HepG2 (cell line): ENCODE results near the gene SHLD1. TPM values are rescaled to one million over a fixed set of nuclear protein-coding genes. Genes with fewer than 3 reads are reported as not detected.

Source experiments
- ATAC-seq: fragments of 200-7000 bp; cut with Tn5 transposase; 3 replicates; pipeline ENCODE4 v1.9.1; 2020; ENCODE audit warnings: mild to moderate bottlenecking, moderate library complexity
- BruUV-seq: library from RNA; stranded (reverse); fragments of 400-500 nt; replicated peaks from 2 replicates; lab custom pipeline; 2021; lab: Mats Ljungman, UMichigan
- CTCF ChIA-PET: fragments of 300-600 bp; formaldehyde crosslinking; extraction: SDS; loops from one replicate; lab custom pipeline; 2021; ENCODE audit warnings: low total read pairs, inconsistent platforms, low intra/inter-chr PET ratio; lab: Yijun Ruan, JAX
- POLR2A ChIA-PET: fragments of 350-600 bp; sonication (Branson Sonifier 250); formaldehyde crosslinking; loops from one replicate; lab custom pipeline; 2020; ENCODE audit warnings: antibody characterized with exemption, inconsistent platforms; lab: Yijun Ruan, JAX
- DNase-seq: peaks from one replicate; pipeline ENCODE4 v3.0.0-alpha.2; 2015; ENCODE audit warnings: low spot score
- FAIRE-seq: peaks from 3 replicates; lab custom pipeline; 2011; peaks lifted over from hg19 to GRCh38; lab: Jason Lieb, UNC
- H2AFZ ChIP-seq: one replicate; pipeline ENCODE4 v1.6.1; 2011; ENCODE audit warnings: low read length, inconsistent platforms
- H3K27ac ChIP-seq: fragments of 300-600 bp; 3 replicates; pipeline ENCODE4 v1.8.0; 2011; ENCODE audit warnings: mixed run types, mild to moderate bottlenecking, mixed read lengths, low read length, inconsistent platforms; ENCODE audit not compliant: insufficient read depth; ENCODE audit errors: extremely low read length
- H3K27me3 ChIP-seq, 2 experiments: fragments of 200-600 bp in 1 of 2; 2 replicates in 1 of 2; 3 replicates in 1 of 2; pipeline versions ENCODE4 v1.6.0 to v1.8.0; 2011; ENCODE audit warnings: low read length in 2 of 2, mild to moderate bottlenecking in 2 of 2, moderate library complexity in 2 of 2, inconsistent platforms in 1 of 2; ENCODE audit not compliant: insufficient read depth in 2 of 2, control insufficient read depth in 1 of 2
- H3K36me3 ChIP-seq, 2 experiments: fragments of 200-600 bp in 1 of 2; replicated peaks in 1 of 2; 2 replicates in 1 of 2; 3 replicates in 1 of 2; pipeline versions ENCODE4 v1.5.1 to v1.8.0; 2011; ENCODE audit warnings: low read length in 2 of 2, inconsistent platforms in 1 of 2; ENCODE audit not compliant: insufficient read depth in 2 of 2, control insufficient read depth in 1 of 2
- H3K4me1 ChIP-seq: 2 replicates; pipeline ENCODE4 v1.5.1; 2012; ENCODE audit warnings: low read length, inconsistent platforms; ENCODE audit not compliant: insufficient read depth
- H3K4me2 ChIP-seq: 2 replicates; pipeline ENCODE4 v1.6.0; 2011; ENCODE audit warnings: low read depth, low read length, inconsistent platforms
- H3K4me3 ChIP-seq, 3 experiments: fragments of 200-600 bp in 1 of 3; sonication (generic), shearing (Covaris generic) in 1 of 3; replicated peaks in 1 of 3; 2 replicates each; pipeline ENCODE4 v1.5.1; 2011 to 2016; ENCODE audit warnings: low read length in 3 of 3, inconsistent platforms in 2 of 3, low read depth in 2 of 3, mild to moderate bottlenecking in 2 of 3, control low read depth in 1 of 3, mixed read lengths in 1 of 3; ENCODE audit not compliant: insufficient read depth in 1 of 3
- H3K79me2 ChIP-seq: one replicate; pipeline ENCODE4 v1.6.1; 2011; ENCODE audit warnings: low read length, inconsistent platforms; ENCODE audit not compliant: insufficient read depth
- H3K9ac ChIP-seq: 2 replicates; pipeline ENCODE4 v1.6.0; 2011; ENCODE audit warnings: mild to moderate bottlenecking, low read depth, low read length, inconsistent platforms; ENCODE audit not compliant: insufficient read depth
- H3K9me3 ChIP-seq: 2 replicates; pipeline ENCODE4 v1.5.1; 2012; ENCODE audit warnings: mild to moderate bottlenecking, low read length
- H4K20me1 ChIP-seq: 2 replicates; pipeline ENCODE4 v1.6.0; 2011; ENCODE audit warnings: inconsistent platforms, mild to moderate bottlenecking, low read length, moderate library complexity; ENCODE audit not compliant: insufficient read depth
- CEBPB ChIP-seq: IDR thresholded peaks from 2 replicates; pipeline ENCODE4 v1.6.1; 2011; ENCODE audit warnings: low read depth, low read length, improper control_type of control experiment, borderline replicate concordance
- ESRRA ChIP-seq: sonication (generic); formaldehyde crosslinking; IDR thresholded peaks from 2 replicates; pipeline ENCODE4 v1.5.1; 2020; ENCODE audit warnings: mild to moderate bottlenecking, low read depth, missing genetic modification reagents
- FOXP4 ChIP-seq: sonication (generic); formaldehyde crosslinking; IDR thresholded peaks from 2 replicates; pipeline ENCODE4 v1.4.0; 2020; ENCODE audit warnings: missing genetic modification reagents
- KLF13 ChIP-seq: sonication (generic); formaldehyde crosslinking; IDR thresholded peaks from 2 replicates; pipeline ENCODE4 v1.4.0; 2020; ENCODE audit warnings: mild to moderate bottlenecking, missing genetic modification reagents
- POGZ ChIP-seq: sonication (generic); formaldehyde crosslinking; IDR thresholded peaks from 2 replicates; pipeline ENCODE4 v1.4.0; 2020; ENCODE audit warnings: mild to moderate bottlenecking, missing genetic modification reagents
- POLR2AphosphoS2 ChIP-seq: IDR thresholded peaks from 2 replicates; pipeline ENCODE4 v1.6.1; 2011; ENCODE audit warnings: low read depth, low read length, improper control_type of control experiment
- RARA ChIP-seq: IDR thresholded peaks from 2 replicates; pipeline ENCODE4 v1.6.1; 2016; ENCODE audit warnings: missing genetic modification reagents, missing compliant biosample characterization
- SIN3B ChIP-seq: fragments of 150-350 bp; IDR thresholded peaks from 2 replicates; pipeline ENCODE4 v1.6.1; 2014; ENCODE audit warnings: low read length
- SNAPC5 ChIP-seq: sonication (generic); formaldehyde crosslinking; IDR thresholded peaks from 2 replicates; pipeline ENCODE4 v1.8.1; 2023; ENCODE audit warnings: mild to moderate bottlenecking, missing genetic modification reagents, borderline replicate concordance
- TBX3 ChIP-seq: fragments of 450-650 bp; IDR thresholded peaks from 2 replicates; pipeline ENCODE4 v1.6.1; 2017; ENCODE audit warnings: antibody characterized with exemption, mild to moderate bottlenecking, inconsistent platforms, borderline replicate concordance
- TFDP1 ChIP-seq: IDR thresholded peaks from 2 replicates; pipeline ENCODE4 v1.6.1; 2016; ENCODE audit warnings: missing compliant biosample characterization, missing genetic modification reagents, borderline replicate concordance
- THRA ChIP-seq: sonication (generic); formaldehyde crosslinking; IDR thresholded peaks from 2 replicates; pipeline ENCODE4 v1.4.0; 2020; ENCODE audit warnings: missing genetic modification reagents, borderline replicate concordance
- ZNF260 ChIP-seq: sonication (generic); formaldehyde crosslinking; IDR thresholded peaks from 2 replicates; pipeline ENCODE4 v1.4.0; 2020; ENCODE audit warnings: missing genetic modification reagents, low read depth, mild to moderate bottlenecking, borderline replicate concordance
- ZNF616 ChIP-seq: sonication (generic); formaldehyde crosslinking; IDR thresholded peaks from 2 replicates; pipeline ENCODE4 v1.5.0; 2020; ENCODE audit warnings: low read depth, mild to moderate bottlenecking, missing genetic modification reagents
- ZNF776 ChIP-seq: sonication (generic); formaldehyde crosslinking; IDR thresholded peaks from 2 replicates; pipeline ENCODE4 v1.4.0; 2020; ENCODE audit warnings: mild to moderate bottlenecking, missing genetic modification reagents
- WGBS: methylation state at CpG from one replicate; pipeline ENCODE4 v1.1.6; 2017; ENCODE audit warnings: low lambda C conversion rate; 5-methylcytosine and 5-hydroxymethylcytosine counted together
- in situ Hi-C: cut with HindIII; loops from 2 replicates; pipeline ENCODE4 v1.10.0; 2017; ENCODE audit warnings: low pct_unique_long_range_greater_than_20kb; ENCODE audit not compliant: extremely low pct_ligation_motif_present
- intact Hi-C: fragments of 100-400 bp; cut with micrococcal nuclease; formaldehyde crosslinking; loops from one replicate; pipeline ENCODE4 v1.10.0; 2022; ENCODE audit not compliant: unreplicated experiment
- polyA plus RNA-seq, 8 experiments: library from polyadenylated mRNA; depleted of rRNA in 3 of 8; stranded (reverse) in 7 of 8; unstranded in 1 of 8; fragments of >200 nt; fragmentation: Illumina TruSeq in 4 of 8; extraction: Trizol in 4 of 8; gene quantifications; 2 replicates each; pipeline versions ENCODE4 v1.2.1 to v1.2.3, GENCODE V29; 2011 to 2016; ENCODE audit warnings: low read depth in 4 of 8, missing spikeins in 1 of 8, mixed read lengths in 1 of 8; ENCODE audit not compliant: insufficient read depth in 1 of 8
- total RNA-seq, 5 experiments: library from RNA; depleted of rRNA; stranded (reverse); fragments of >200 nt; fragmentation: Illumina TruSeq; extraction: Trizol; gene quantifications; 2 replicates each; pipeline ENCODE4 v1.2.3, GENCODE V29; 2016; ENCODE audit warnings: low read depth in 1 of 5
- TF ChIP-seq, protein P1 (sequence below): sonication (generic); formaldehyde crosslinking; IDR thresholded peaks from 2 replicates; pipeline ENCODE4 v1.4.0; 2020; ENCODE audit warnings: missing genetic modification reagents, borderline replicate concordance

Gene SHLD1
- total and polyA plus RNA-seq, 2 of the 13 experiments (the other 11 are each of a cell fraction or from before 2014, with no cell fraction given) = 8.9 to 10.0 TPM

GRCh38 chr20:5702339-5702738 lies 47.9 kb upstream of the SHLD1 start (continued):
- 0 out of 2 replicates have a peak, but pooled peaks have one; percentile 37 for TF ChIP-seq FOXP4
- peak; percentile 27; the same call in 1 of the 2 replicates for TF ChIP-seq RARA (CRISPR knock-in tag)

DNA sequence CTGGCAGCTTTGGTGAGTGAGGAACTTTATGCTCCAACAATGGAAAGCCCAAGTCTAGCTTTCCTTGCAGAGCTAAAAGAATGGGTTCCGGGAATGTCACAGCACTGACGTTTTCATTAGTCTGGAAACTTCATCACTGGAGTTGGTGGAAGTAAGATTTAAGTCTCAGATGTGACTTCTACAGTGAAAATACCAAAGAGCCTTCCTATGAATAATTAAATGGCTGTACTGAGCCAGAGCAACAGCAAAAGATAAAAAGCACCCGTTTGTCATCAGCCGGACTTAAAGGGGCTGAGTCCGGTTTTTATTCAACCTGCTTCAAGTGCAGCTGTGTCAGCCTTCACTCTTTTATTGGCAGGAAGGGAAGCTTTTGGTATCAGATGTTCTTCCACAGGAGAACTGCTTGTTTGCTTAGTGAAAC lies 46.5 kb upstream of the SHLD1 start:
- ChIA-PET POLR2A (interaction anchor here (1.5 kb wide), 1 partner anchor 47 kb away, joined by 4 read pairs; the partner anchor contains the start of gene SHLD1), CTCF (no interaction called here)
- in situ Hi-C loops = no loop called here
- Histone ChIP-seq H3K4me1 (peaks cover 29% of the 10 kb centered on the region), H4K20me1 (no peaks in the 10 kb centered on the region), H3K9me3 (no peaks in the 10 kb centered on the region), H3K27me3 (no peaks in the 10 kb centered on the region), H3K36me3 (no peaks in the 10 kb centered on the region), H3K4me3 (no peak overlapping the region), H3K4me2 (peak overlapping the region; percentile 44), H3K9ac (no peak overlapping the region), H2AFZ (peak overlapping the region; percentile 55), H3K27ac (no peak overlapping the region), H3K79me2 (no peaks in the 10 kb centered on the region)
- FAIRE-seq (no peak), DNase-seq (no peak), ATAC-seq (no peak; the same call in 2 of the 3 replicates)
- 11% methylated on average over 5 of the region's 5 CpGs for WGBS
- no TSS peak for BruUV-seq
- intact Hi-C loops = no loop called here
- no peak for TF ChIP-seq ESRRA (CRISPR knock-in tag)
- no peak for TF ChIP-seq POGZ (CRISPR knock-in tag)
- no peak for TF ChIP-seq POLR2AphosphoS2
- no peak for TF ChIP-seq ZNF776 (CRISPR knock-in tag)
- no peak for TF ChIP-seq ZNF260 (CRISPR knock-in tag)
- TF ChIP-seq, protein P1, sequence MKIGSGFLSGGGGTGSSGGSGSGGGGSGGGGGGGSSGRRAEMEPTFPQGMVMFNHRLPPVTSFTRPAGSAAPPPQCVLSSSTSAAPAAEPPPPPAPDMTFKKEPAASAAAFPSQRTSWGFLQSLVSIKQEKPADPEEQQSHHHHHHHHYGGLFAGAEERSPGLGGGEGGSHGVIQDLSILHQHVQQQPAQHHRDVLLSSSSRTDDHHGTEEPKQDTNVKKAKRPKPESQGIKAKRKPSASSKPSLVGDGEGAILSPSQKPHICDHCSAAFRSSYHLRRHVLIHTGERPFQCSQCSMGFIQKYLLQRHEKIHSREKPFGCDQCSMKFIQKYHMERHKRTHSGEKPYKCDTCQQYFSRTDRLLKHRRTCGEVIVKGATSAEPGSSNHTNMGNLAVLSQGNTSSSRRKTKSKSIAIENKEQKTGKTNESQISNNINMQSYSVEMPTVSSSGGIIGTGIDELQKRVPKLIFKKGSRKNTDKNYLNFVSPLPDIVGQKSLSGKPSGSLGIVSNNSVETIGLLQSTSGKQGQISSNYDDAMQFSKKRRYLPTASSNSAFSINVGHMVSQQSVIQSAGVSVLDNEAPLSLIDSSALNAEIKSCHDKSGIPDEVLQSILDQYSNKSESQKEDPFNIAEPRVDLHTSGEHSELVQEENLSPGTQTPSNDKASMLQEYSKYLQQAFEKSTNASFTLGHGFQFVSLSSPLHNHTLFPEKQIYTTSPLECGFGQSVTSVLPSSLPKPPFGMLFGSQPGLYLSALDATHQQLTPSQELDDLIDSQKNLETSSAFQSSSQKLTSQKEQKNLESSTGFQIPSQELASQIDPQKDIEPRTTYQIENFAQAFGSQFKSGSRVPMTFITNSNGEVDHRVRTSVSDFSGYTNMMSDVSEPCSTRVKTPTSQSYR = no peak
- no peak for TF ChIP-seq SNAPC5 (CRISPR knock-in tag)
- no peak for TF ChIP-seq TBX3
- TF ChIP-seq THRA = no peak
- no peak for TF ChIP-seq CEBPB
- no peak for TF ChIP-seq TFDP1
- no peak for TF ChIP-seq ZNF616 (CRISPR knock-in tag)
- TF ChIP-seq KLF13 (CRISPR knock-in tag) = no peak
- no peak for TF ChIP-seq SIN3B
